Limb (tissue), 2 donors: ENCODE results near the gene LBHD1.
A peak's percentile ranks its signal among the peaks of the same experiment; 100 is the strongest.
"Not testable (repeated sequence)": the region's sequence is repeated elsewhere in the genome, so short reads cannot be mapped to it uniquely, and the experiment has no call there.

ENCODE experiments used
- DNase-seq, 2 donors: peaks; one replicate each; pipeline ENCODE4 v3.0.0-alpha.2; 2016; ENCODE audit errors: extremely low spot score in 2 of 2

The LBHD1 gene

DNA sequence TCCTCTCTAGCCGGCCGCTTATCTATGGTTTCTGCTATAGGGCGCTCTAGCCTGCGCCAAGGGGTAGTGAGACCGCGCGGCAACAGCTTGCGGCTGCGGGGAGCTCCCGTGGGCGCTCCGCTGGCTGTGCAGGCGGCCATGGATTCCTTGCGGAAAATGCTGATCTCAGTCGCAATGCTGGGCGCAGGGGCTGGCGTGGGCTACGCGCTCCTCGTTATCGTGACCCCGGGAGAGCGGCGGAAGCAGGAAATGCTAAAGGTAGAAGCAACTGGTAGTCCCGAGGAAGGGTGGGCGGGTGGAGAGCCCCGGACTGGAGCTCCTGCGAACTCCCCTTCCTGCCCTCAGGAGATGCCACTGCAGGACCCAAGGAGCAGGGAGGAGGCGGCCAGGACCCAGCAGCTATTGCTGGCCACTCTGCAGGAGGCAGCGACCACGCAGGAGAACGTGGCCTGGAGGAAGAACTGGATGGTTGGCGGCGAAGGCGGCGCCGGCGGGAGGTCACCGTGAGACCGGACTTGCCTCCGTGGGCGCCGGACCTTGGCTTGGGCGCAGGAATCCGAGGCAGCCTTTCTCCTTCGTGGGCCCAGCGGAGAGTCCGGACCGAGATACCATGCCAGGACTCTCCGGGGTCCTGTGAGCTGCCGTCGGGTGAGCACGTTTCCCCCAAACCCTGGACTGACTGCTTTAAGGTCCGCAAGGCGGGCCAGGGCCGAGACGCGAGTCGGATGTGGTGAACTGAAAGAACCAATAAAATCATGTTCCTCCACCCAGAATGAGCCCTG lies at the start of gene LBHD1, which contains the start of gene UQCC3:
Gene LBHD1 (minus strand): TSS at position 660 of the 782 bp plus-strand sequence. CDS start 2,236 bp downstream, outside the sequence.
Gene UQCC3 (plus strand): TSS at position 66 of the 782 bp plus-strand sequence. CDS start 73 bp downstream, at position 139.
- DNase-seq = peak; percentile 87 to 88

DNA sequence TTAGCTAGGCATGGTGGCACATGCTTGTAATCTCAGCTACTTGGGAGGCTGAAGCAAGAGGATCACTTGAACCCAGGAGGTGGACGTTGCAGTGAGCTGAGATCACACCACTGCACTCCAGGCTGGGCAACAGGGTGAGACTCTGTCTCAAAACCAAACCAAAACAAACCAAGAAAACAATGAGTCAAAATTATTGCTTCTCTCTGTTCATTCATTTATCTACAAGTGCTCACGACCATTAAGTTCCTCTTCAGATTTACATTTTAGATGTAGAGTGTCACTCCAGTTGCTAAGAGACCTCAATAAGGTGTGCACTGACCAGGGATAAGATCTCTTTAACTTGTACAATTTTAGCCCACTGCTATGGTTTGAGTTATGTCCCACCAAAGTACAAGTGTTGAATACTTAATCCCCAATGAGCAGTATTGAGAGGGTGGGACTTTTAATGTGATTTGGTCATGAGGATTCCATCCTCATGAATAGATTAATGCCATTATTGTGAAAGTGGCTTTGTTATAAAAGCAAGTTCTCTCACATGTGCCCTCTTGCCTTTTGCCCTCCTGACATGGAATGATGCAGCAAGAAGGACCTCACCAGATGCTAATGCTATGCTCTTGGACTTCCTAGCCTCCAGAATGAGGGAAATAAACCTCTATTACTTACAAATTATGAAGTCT lies 47.4 kb upstream of the LBHD1 start:
- no peak for DNase-seq

DNA sequence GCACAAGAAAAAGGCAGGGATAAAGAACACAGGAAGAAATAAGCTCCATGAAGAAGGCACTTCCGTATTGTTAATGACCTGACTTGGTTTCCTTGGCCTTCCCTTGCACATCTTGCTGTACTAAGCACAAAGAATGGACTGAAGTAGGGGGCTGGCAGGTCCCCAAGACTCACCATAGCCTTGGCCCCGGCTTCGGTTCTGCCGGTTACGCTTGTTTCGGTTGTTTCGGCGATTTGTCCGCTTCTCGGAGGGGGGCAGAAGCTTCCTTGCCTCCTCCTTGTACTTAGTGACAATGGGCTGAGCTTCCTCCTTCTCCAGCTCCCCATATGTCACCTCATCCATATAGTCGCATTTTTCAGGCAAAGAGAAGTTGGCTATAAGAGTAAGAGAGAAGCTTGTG lies 44.7 kb upstream of the LBHD1 start:
- DNase-seq = no peak

DNA sequence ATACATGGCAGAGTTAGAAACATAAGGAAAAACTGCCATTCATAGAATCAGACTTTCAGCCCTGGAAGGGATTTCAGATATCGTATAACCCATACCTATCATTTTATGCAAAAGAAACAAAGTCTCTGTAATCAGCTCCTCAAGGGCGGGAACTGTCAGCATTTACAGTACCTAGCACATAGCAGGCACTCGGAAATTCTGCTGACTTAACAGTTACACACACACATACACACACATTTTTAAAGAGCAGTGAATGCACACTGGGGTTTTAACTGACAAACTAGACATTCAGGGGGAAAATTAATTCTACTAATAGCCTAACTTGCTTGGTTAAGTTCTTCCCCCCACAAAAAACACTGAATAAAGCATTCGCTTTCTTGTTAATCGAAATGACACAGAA lies 44.1 kb upstream of the LBHD1 start:
- no peak for DNase-seq

DNA sequence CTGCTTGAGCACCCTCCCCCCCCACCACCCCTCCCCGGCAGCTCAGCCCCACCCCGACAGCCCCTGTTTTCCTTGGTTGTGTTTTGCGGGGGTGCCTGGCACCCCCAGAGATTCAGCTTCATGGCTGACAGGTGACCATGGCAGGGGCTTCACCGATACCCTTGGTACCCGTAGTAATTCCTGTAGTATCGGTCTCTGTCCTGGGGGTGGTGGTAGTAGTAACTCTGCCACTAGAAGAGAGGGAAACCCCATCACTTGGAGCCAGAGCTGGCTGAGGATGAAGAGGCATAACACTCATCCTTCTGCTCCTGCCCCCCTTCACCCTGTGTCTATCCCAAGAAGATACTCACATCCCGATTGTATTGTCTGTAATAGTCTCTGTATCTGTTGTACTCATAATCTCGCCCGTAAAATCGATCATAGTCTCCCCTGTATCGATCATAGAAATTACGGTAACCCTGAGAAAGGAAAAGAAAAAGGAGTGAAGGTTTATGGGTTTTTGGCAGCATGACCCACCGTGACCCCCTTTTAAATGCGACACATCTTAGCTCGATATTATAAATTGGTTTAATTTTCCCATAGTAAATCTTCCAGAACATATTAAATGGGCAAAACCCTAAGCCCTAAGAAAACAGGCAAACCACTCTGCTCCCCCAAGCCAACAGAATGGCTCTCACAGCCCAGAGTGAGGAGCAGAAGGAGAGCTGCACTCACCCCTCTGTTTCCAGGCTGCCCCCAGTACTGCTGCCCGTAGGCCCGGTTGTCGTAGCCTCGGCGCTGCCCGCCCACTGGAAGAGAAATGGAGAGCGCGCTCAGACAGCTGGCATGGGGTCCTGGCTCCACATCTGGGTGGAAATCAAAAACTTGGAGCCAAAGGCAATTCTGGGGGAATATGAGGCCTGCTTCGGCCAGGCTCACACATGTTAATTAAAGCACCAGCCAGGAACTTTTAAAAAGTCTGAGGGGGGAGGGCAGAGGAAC lies 43.4 kb upstream of the LBHD1 start:
- DNase-seq = no peak

DNA sequence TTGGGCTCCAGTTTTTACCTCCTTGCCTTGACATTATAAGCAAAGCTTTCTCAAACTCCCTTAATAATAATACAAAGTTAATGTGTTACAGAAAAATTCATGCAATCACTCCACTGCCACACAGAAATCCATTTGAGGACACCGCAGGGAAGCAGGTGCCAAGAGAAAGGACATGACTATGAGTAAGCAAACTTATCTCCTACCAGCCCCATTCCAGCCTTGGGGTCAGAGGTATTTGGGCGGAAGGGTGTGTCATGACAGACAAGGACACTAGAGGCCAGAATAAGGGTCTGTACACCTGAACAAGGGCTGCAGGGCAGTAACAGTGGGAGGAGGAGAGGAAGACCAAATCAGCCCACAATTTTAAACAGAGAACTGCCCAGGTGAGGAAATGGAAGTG lies 41.3 kb upstream of the LBHD1 start:
- DNase-seq = no peak

DNA sequence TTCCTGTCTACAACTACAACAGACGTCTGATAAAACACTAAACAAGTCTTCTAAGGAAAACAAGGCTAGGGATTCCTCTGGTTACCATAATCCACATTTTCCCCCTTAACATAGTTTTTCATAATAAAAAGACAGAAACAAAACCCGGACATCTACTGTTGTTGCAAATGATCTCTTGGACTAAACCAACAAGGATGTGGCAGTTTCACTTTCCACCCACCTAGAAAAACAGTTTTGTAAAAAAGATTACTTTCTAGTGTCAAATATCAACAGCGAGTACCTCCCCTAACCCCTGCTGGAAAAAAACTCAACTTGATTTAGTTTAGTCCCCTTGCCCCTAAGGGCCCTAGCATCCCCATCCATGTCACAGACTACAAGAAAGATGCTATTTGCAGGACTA lies 40.8 kb upstream of the LBHD1 start:
- DNase-seq = no peak

DNA sequence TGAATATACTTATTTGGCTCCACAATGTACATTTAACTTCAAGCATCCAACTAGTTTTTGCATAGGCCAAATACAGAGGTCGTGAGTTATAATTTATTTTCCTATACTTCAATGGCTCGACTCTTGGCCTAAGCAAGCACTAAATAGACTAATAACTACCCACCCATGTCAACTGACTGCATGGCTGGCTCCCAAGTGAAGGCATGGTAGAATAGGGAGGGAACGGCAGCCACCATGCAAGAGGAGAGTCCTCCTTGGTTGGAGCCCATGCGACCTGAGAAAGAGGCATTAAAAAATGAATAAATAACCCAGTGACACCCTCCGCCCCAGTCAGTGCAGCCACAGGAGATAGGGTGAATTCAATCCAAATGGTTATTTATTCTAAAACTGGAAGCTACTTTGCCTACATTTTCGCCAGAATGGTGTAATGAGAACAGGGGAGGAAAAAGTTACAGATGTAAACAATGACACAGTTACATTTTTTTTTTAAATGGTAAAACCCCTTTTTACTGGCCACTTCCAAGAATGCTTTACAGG lies 40.3 kb upstream of the LBHD1 start:
- DNase-seq = no peak

DNA sequence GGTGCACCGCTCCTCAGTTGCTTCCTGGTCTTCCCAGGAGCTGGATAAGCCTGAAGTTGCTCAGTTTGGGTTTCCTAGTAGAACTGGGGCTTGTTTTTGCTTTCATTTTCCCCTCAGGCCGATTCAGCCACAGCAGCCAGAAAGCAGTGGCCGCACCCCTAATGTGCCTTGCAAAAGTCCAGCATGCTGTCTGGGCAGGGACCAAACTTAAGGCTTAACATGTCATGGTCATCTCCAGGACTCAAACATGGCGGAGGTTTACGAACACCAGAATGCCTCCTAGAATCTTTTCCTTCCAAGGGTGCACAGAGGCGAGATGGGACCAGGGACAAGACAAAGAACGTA lies 37.9 kb upstream of the LBHD1 start:
- no peak for DNase-seq

DNA sequence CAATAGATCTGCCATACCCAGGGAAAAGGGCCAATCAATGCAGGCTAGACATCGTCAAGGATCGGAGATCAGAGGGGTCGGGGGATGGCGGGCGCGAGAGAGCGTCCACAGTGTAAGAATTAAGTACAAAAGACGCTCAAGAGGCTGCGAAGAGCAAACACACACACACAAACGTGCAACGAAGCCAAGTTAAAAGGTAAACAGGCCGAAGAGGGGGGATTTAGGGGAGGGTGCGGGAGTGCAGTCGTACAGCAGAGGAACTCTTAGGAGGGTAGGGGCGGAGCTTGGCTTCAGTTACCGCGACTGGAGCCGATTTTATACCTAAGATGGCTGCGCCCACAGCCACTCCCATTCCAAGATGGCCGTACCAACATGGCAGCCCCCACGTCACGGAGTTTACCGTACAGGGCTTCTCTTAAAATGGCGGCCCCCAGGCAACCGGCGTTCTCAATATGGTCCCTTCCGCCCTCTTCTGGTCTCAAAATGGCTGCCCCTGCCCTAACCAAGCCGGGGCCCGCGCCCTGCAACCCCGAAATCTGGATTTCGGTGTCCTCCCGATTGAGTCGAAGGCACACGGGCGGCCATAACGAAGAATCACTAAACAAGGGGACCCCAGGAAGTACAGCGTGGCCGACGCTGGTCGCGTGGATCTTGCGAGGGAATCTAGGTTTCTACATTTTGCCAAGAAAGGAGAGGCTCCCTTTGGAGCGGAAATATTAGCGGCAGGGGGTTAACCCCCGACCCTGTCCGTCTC lies 37.4 kb upstream of the LBHD1 start:
- DNase-seq = peak; percentile 96 to 99

DNA sequence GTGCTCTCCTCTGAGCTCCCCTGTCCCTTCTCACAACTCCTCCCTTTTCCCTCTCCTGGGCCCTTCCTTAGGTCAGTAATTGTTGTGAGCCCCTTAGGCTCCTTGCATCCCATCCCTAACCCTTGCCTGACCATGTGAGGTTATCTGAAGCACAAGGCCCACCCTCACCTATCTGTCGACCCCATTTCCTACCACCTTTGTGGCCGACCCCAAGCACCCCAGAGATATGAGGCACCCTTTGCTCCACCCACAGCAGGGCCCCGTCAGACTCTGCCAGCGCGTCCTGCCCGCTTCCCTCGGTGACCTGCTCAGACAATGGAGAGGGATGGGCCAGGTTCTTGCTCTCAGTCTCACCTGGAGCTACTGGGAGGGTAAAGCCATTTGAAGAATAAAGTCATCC lies 36.7 kb upstream of the LBHD1 start:
- DNase-seq = peak in 1 of 2 donors; percentile 40

DNA sequence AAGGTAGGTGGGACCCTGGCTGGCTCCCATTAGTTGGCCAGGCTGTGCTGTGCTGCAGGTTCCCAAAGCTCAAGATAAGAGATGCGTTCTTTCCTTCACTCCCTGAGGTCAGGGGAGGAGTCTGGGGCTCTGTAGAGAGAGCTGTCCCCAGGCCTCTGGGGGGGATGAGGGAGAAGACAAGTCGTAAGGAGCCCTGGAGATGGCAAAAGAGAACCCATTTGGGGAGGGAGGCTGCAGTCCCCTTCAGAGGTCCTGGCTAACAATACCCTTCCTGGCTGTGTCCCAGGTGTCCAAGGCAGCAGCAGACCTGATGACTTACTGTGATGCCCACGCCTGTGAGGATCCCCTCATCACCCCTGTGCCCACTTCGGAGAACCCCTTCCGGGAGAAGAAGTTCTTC lies 36.3 kb upstream of the LBHD1 start:
- DNase-seq = no peak

DNA sequence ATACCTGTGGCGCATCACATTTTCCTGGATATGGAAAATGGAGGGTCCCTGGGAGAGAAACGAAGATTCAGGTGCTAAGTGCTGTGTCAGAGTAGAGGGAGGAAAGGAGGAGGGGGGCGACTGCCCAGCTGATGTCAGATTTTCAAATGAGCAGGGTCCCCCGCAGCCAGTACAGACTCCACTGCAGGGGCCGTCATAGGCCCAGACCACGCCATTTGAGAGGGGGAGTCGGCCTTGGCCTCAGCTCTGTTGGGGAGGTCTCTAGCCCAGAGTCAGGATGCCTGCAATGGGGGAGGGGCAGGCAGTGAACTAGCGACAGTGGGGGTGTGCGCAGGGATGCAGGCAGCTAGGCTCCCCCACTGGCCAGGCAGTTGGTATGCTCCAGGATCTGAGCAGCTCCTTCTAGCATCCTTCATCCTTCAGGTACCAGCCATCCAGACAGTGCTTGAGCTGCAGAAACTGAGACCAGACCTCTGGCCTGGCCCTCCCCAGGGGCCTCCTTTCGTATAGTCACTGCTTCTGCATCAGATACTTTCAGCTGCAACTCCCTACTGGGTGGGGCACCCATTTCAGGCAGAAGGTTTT lies 35.3 kb upstream of the LBHD1 start, which contains the start of the genes BSCL2 and GNG3:
Gene BSCL2 (minus strand): TSS at position 148 of the 585 bp plus-strand sequence. CDS start 229 bp downstream, outside the sequence.
Gene GNG3 (plus strand): TSS at position 400 of the 585 bp plus-strand sequence. CDS start 620 bp downstream, outside the sequence.
- peak in 1 of 2 donors; percentile 90 for DNase-seq

DNA sequence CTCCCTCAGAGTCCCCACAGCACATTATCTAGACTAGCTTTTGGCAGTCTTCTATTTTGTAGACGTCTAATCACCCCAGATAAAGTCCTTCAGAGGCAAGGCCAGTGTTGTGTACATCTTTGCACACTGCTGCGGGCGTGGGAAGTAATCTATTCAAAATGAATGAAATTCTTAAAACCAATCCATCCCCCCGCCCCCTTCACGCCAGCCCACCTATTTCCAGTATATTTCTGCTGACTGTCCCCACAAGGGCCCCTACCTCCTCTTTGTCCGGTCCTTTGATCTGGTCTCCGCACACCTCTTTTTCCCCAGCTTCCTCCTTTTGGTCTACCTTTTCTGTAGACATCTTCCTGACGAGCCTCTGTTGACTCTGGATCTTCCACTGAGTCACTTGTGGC lies 34.8 kb upstream of the LBHD1 start:
- no peak for DNase-seq

DNA sequence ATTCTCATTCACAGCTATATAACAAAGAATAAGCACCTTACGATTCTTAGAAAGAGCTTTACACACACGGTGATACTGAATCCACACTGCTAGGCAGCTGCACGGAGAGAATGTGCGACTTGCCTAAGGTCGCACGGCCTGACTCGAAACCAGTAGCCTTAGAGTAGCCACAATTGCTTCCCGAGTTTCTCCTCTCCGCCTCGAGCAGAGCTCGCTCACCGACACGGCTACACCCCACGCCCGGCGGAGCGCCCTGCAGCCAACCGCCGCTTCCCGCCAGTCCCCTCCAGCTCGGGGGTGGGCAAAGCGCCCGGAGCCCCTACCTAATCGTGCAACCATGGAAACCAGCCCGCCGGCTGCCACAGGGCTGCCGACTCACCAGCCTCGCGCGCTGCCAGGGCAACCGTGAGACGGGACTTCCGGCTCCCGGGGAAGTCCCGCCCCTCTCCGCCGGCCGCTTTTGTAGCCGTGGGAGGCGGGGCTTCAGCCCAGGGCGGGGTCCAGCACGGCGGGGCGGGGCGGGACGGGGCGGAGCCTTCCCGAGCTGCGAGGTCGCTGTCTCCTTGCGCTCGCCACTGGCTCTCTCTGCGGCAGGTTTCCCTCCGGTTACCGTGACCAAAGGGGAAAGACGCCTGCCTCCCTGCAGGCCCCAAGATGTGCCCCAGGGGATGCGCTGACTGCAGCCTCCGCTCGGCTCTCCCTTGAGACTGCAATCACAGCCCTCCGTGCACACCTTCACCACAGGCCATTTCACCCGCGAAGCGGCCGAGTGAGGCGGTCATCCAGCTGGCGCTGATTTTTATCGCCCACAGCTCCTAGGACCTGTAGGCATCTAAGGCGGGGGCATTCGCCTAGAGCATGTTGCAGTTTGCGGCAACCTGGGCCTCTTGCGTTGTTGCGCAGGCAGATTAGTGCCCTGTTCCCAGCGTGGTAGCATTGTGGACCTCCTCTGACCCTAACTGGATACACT lies 34.1 kb upstream of the LBHD1 start:
- DNase-seq = peak; percentile 94 to 97

DNA sequence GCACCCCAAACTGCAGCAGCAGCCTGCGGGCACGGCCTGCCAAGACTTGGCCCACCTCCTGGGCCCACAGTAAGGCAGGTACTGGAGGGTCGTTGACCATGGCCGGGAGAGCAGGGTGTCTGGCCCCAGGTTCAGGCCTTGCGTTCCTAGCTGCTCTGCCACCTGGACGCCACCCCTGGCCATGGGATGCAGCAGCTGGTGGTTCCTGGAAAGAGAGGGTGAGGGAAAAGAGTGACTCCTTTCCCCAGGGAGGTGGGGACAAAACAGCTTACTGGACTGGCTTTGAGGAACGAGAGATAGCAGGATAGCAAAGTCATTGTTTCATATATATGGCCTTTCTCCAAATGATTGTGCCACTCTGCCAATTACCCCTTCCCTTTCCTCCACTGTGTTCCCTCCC lies 33.3 kb upstream of the LBHD1 start:
- DNase-seq = no peak

DNA sequence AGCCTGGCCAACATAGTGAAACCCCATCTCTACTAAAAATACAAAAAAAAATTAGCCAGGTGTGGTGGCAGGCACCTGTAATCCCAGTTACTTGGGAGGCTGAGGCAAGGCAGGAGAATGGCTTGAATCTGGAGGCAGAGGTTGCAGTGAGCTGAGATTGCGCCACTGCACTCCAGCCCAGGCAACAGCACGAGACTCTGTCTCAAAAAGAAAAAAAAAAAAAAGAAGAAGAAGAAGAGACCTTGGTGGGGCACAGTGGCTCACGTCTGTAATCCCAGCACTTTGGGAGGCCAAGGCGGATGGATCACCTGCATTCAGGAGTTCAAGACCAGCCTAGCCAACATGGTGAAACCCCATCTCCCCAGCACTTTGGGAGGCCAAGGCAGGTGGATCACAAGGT lies 31.9 kb upstream of the LBHD1 start:
- DNase-seq = not testable (repeated sequence)

DNA sequence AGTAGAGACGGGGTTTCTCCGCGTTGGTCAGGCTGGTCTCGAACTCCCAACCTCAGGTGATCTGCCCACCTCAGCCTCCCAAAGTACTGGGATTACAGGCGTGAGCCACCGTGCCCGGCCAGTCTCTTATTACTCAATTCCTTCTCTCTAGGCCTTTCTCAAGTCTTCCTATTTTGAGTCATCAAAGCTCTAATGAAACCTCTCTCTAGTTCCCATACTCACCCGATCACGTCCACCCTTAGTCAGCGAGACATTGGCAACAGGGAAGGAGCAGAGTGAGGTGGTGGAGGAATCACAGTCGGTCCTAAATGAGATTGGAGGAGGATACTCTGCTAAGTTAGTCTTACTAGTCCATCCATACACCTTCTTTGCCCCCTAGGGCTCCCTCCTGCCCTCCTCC lies 30.2 kb upstream of the LBHD1 start:
- DNase-seq = no peak
